Activated CD4-positive, alpha-beta memory T cell treated with anti-CD3 and anti-CD28 coated beads, Interleukin-2, amount 10 ng/mL, durations not matched to agents 7 days and 5 days (primary cell): ENCODE measurements around the gene ATP1B3. TPM values are rescaled to one million over a fixed set of nuclear protein-coding genes. Genes with fewer than 3 reads are reported as not detected.
A peak's percentile ranks its signal among the peaks of the same experiment; 100 is the strongest.
"Not testable (repeated sequence)": the region's sequence is repeated elsewhere in the genome, so short reads cannot be mapped to it uniquely, and the experiment has no call there.

Experiments used
- CTCF ChIA-PET: fragments of 350-600 bp; sonication (Branson Sonifier 250); formaldehyde crosslinking; loops from one replicate; lab custom pipeline; 2021; ENCODE audit warnings: antibody characterized with exemption, inconsistent platforms; lab: Charles Lee
- POLR2A ChIA-PET: fragments of 350-600 bp; sonication (Branson Sonifier 250); formaldehyde crosslinking; loops from one replicate; lab custom pipeline; 2021; ENCODE audit warnings: antibody characterized with exemption; lab: Charles Lee
- DNase-seq: peaks from one replicate; pipeline ENCODE4 v3.0.0-alpha.2; 2020
- H3K27ac Mint-ChIP-seq: one replicate; pipeline ENCODE4 v1.8.0; 2021; ENCODE audit warnings: mild to moderate bottlenecking, mixed read lengths
- H3K27me3 Mint-ChIP-seq: one replicate; pipeline ENCODE4 v1.8.0; 2021; ENCODE audit warnings: mixed read lengths
- H3K36me3 Mint-ChIP-seq: one replicate; pipeline ENCODE4 v1.8.0; 2021; ENCODE audit warnings: low read depth, mixed read lengths
- H3K4me1 Mint-ChIP-seq: one replicate; pipeline ENCODE4 v1.8.0; 2021; ENCODE audit warnings: mixed read lengths
- H3K4me3 Mint-ChIP-seq: one replicate; pipeline ENCODE4 v1.8.0; 2021; ENCODE audit warnings: mild to moderate bottlenecking, mixed read lengths
- H3K9me3 Mint-ChIP-seq: one replicate; pipeline ENCODE4 v1.8.0; 2021; ENCODE audit warnings: mixed read lengths
- total RNA-seq, 2 experiments: library from RNA; stranded (reverse); gene quantifications; one replicate each; pipeline ENCODE4 v1.2.3, GENCODE V29; 2021

The ATP1B3 gene
- total RNA-seq, 2 experiments from 2014 or later, result 107 to 120 TPM

DNA sequence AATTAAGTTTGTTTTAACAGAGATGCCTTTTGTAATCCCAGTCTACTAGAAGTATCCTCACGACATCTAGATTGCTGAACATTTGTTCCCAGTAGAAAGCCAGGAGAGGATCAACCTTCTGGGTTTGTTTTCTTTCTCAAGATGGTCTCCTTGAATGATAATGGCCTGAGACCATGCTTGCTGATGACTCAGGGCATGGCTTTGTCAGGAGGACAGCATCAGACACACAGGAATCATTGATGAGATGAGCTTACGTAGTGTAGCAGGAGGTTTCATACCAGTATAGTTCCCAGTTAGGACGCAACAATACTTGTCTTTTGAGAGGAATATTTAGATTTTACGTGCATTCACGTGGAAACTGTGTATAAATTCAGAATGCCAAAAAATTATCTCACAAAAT is 38.6 kb downstream of the ATP1B3 start:
- Mint-ChIP-seq H3K27ac (no peak overlapping the region), H3K9me3 (peaks cover 7% of the 10 kb centered on the region), H3K36me3 (peaks cover 53% of the 10 kb centered on the region), H3K4me3 (no peak overlapping the region), H3K27me3 (no peaks in the 10 kb centered on the region), H3K4me1 (peaks cover 4% of the 10 kb centered on the region)
- ChIA-PET POLR2A (no interaction called here), CTCF (interaction anchor here (0.8 to 2.7 kb wide), 5 partner anchors 20 to 455 kb away, joined by 3 to 14 read pairs (median 3); no protein-coding TSS in a partner anchor)
- DNase-seq, result no peak

DNA sequence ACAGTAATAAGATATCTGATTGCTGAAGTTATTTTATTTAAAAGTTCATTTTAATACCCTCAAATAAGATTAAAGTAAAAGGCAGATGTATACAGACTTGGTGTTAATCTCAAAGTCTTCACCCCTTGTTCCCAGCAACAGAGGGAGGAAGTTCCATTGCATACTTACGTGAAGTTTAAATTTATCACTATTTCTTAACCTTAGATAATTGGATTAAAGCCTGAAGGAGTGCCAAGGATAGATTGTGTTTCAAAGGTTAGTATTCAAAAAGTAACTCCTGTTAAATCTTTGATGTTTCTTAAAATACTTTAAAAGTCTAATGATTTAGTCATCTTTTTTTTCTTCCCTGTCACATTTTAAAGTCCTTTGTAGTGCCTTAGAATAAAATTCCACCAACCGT is 39.3 kb downstream of the ATP1B3 start:
- H3K4me3 Mint-ChIP-seq, result no peak overlapping the region
- CTCF ChIA-PET, result no interaction called here

DNA sequence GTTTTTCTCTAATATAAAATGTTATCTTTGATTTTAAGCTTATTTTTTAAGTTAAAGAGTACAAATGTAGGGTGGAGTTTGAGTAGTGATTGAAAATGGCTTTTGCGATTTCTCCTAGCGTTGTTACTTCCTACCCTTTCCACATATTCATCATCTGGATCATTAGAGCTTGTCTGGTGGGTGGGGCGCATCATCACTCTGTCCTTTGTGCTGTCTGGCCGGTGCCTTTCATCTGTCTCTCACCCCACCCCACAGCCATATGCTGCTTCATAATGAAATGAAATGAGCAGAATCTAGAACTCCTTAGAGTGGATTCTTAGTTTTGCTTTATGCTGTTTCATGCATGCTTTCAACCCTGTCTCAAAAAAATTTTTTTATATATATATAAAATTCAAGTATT is 44.3 kb downstream of the ATP1B3 start:
- Mint-ChIP-seq H3K4me1 (peaks cover 4% of the 10 kb centered on the region), H3K9me3 (no peaks in the 10 kb centered on the region), H3K27ac (no peak overlapping the region), H3K27me3 (no peaks in the 10 kb centered on the region), H3K4me3 (no peak overlapping the region), H3K36me3 (peaks cover 52% of the 10 kb centered on the region)
- DNase-seq, result peak; percentile 9
- ChIA-PET CTCF (no interaction called here), POLR2A (no interaction called here)

More for the DNA sequence above, 39.3 kb downstream of the ATP1B3 start:
- H3K27ac Mint-ChIP-seq, result no peak overlapping the region
- H3K9me3 Mint-ChIP-seq, result peaks cover 7% of the 10 kb centered on the region
- H3K27me3 Mint-ChIP-seq, result no peaks in the 10 kb centered on the region
- peaks cover 54% of the 10 kb centered on the region for H3K36me3 Mint-ChIP-seq
- peaks cover 5% of the 10 kb centered on the region for H3K4me1 Mint-ChIP-seq
- DNase-seq, result no peak
- POLR2A ChIA-PET, result no interaction called here

DNA sequence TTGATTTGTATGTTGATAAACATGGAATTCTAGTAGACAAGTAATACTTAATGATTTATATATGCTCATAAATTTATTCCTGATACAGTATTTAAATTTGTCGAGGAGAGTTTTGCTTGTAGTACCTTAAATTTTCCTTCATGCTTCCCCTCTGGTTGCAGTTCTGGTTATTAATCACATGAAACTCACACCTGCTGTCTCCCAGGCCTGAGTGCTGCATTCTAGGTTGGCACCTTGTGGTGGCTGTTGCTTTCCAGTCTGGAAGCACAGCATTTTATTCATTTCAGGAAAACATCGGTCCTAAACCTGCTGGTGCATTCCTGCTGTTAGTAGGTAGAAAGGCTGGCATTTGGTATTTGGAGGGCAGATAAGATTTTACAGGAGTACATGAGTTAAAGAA is 44.9 kb downstream of the ATP1B3 start:
- peaks cover 4% of the 10 kb centered on the region for H3K4me1 Mint-ChIP-seq
- ChIA-PET CTCF (no interaction called here), POLR2A (no interaction called here)
- no peak overlapping the region for H3K4me3 Mint-ChIP-seq
- no peak overlapping the region for H3K27ac Mint-ChIP-seq
- no peaks in the 10 kb centered on the region for H3K27me3 Mint-ChIP-seq
- peaks cover 54% of the 10 kb centered on the region for H3K36me3 Mint-ChIP-seq
- no peaks in the 10 kb centered on the region for H3K9me3 Mint-ChIP-seq
- no peak for DNase-seq

DNA sequence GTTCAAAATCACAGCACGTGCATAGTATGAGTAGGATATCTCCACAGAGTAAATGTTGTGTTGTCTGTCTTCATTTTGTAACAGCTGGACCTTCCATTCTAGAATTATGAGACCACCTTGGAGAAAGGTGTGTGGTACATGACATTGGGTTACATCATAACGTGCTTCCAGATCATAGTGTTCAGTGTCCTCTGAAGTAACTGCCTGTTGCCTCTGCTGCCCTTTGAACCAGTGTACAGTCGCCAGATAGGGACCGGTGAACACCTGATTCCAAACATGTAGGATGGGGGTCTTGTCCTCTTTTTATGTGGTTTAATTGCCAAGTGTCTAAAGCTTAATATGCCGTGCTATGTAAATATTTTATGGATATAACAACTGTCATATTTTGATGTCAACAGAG is 49.2 kb downstream of the ATP1B3 start:
- DNase-seq, H3K4me1 Mint-ChIP-seq, H3K9me3 Mint-ChIP-seq, H3K27me3 Mint-ChIP-seq, POLR2A ChIA-PET, H3K27ac Mint-ChIP-seq, H3K4me3 Mint-ChIP-seq: not testable (repeated sequence)
- peaks cover 51% of the 10 kb centered on the region for H3K36me3 Mint-ChIP-seq
- CTCF ChIA-PET, result interaction anchor here (2.2 kb wide), 1 partner anchor 13 kb away, joined by 7 read pairs; no protein-coding TSS in a partner anchor

DNA sequence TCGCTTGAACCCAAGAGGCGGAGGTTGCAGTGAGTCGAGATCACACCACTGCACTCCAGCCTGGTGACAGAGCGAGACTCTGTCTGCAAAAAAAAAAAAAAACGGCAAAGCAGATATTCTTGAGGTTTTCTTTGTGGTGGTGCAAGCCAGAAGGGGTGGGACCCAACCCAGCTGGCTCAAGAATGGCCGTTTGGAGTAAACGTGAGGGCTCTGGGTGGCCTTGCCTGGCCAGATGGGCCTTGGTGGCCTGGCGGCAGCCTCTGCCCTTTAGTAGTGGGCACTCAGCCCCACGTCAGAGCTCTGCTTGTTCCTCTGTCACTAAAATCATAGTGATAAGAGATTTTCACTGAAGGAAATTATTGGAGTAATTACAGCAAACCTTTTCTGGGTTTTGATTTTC is 50.5 kb downstream of the ATP1B3 start:
- H3K4me1 Mint-ChIP-seq, result no peaks in the 10 kb centered on the region
- CTCF ChIA-PET, result interaction anchor here (1.4 kb wide), 1 partner anchor 14 kb away, joined by 5 read pairs; no protein-coding TSS in a partner anchor
- H3K27me3 Mint-ChIP-seq, result no peaks in the 10 kb centered on the region
- POLR2A ChIA-PET, result no interaction called here
- H3K36me3 Mint-ChIP-seq, result peaks cover 44% of the 10 kb centered on the region
- no peak for DNase-seq
- no peaks in the 10 kb centered on the region for H3K9me3 Mint-ChIP-seq
- no peak overlapping the region for H3K27ac Mint-ChIP-seq
- H3K4me3 Mint-ChIP-seq, result no peak overlapping the region

DNA sequence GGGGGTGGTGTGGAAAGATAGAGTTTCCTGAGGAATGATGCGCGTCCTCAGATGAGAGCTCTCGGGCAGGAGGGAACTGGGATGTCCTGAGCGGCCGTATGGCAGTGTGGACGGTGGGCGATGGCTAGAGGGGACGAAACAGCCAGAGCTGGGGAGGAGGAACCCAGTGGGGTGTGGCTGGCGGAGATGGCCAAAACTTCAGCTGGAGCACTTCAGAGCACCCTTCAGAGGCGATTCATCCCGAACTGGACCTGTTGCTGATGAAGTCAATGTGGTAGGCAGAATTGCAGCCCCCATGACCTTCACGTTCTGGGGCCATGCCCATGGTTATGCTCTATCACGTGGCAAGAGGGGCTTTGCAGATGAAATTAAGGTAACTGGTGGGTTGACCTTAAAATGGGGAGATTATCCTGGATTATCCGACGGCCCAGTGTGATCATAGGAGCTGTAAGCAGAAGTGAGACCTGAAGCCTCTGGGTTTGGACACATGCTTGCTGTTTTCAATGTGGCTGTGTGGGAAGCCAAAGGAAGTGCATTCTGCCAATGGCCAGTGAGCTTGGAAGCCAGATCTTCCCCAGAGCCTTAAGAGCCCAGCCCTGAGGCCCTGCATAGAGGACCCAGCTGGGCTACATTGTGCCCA is 52.3 kb downstream of the ATP1B3 start:
- POLR2A ChIA-PET, result no interaction called here
- Mint-ChIP-seq H3K27me3 (no peaks in the 10 kb centered on the region), H3K4me1 (no peaks in the 10 kb centered on the region), H3K36me3 (peaks cover 30% of the 10 kb centered on the region), H3K9me3 (no peaks in the 10 kb centered on the region), H3K4me3 (no peak overlapping the region), H3K27ac (no peak overlapping the region)
- CTCF ChIA-PET, result no interaction called here
- no peak for DNase-seq

DNA sequence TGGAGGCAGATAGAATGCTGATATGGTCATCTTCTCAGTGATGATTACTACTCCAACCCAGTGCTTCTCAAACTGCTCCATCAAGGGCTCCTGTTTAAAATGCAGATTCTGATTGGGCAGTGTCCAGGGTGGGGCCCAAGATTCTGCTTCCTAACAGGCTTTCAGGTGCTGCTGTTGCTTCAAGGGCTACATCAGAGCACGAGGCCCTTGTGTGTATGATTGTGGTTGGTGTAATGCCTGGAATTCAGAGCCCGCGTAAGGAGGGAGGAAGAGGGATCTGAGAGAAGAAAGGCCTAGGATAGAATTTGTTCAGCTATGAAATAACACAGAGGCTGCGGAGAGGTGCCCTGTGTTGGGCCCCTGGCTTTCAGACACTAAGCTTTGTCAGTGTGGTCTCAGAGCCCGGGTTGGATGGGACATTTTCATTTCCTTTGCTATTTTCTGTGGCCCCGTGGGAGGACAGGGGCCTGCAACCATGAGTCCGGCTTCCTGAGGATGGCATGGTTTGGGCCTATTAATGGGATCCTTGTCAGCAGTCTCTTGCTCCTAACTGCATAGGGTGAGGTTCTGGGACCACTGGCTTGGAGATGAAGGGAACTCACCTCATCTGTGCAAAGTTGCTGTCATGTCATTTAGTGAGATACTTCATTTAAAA is 53.0 kb downstream of the ATP1B3 start:
- CTCF ChIA-PET, result no interaction called here
- no peak overlapping the region for H3K27ac Mint-ChIP-seq
- peaks cover 27% of the 10 kb centered on the region for H3K36me3 Mint-ChIP-seq
- POLR2A ChIA-PET, result no interaction called here
- H3K4me1 Mint-ChIP-seq, result no peaks in the 10 kb centered on the region
- H3K27me3 Mint-ChIP-seq, result no peaks in the 10 kb centered on the region
- H3K9me3 Mint-ChIP-seq, result no peaks in the 10 kb centered on the region
- DNase-seq, result no peak
- no peak overlapping the region for H3K4me3 Mint-ChIP-seq

DNA sequence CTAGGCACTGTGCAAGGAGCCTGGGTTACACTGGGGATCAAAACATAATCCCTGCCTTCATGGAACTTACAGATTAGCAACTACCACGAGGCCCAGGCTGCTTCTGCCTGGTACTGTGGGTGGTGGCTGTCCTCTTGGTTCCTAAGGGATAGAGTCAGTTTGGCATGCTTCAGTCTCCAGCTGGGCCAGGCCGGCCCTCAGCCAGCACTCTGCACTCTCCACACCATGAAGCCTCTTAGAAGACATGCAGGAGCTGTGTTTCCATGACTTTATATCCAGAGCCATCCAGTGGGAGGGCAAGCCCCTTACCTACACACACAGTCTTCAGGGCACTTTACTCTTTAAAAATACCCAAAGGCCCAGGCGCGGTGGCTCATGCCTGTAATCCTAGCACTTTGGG is 54.4 kb downstream of the ATP1B3 start:
- no peak for DNase-seq
- Mint-ChIP-seq H3K9me3 (no peaks in the 10 kb centered on the region), H3K36me3 (peaks cover 16% of the 10 kb centered on the region), H3K4me1 (no peaks in the 10 kb centered on the region), H3K27me3 (no peaks in the 10 kb centered on the region), H3K27ac (no peak overlapping the region), H3K4me3 (no peak overlapping the region)
- ChIA-PET POLR2A (no interaction called here), CTCF (no interaction called here)

DNA sequence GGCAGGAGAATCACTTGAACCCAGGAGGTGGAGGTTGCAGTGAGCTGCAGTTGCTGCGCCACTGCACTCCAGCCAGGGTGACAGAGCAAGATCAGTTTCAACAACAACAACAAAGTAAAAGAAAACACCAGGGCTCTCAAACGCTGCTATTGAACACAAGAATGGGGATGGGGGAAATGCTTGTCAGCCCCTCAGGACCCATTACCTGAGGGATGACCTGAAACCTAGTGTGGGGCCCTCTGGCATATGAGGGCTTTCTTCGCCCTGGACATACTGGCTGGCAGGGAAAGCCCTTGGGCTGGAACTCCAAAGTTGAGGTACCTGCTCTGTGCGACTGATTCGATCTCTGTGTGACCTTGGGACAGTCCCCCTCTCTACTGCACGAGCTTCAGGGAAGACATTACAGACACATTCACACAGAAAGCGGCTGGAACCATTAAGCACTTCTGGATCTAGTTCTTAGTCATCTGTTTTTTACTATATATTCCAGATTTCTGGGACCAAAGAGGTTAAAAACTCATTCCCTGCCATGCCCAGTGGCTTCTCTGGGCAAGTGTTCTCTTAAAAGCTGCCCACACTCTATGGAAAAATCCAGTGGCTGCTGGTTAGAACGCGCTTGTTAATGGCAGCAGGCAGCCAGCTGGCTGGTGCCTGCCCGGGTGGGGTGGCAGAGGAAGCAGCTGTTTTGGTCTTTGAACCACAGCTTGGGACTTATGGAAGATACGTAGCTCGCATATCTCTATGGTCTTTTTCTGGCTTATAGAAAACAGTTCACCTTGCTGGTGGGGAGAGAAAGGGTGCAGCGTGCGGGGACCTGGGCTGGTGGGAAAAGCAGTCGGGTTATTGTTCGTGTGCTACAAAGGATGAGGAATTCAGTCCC is 57.2 kb downstream of the ATP1B3 start:
- no peaks in the 10 kb centered on the region for H3K4me1 Mint-ChIP-seq
- no peak for DNase-seq
- POLR2A ChIA-PET, result no interaction called here
- H3K9me3 Mint-ChIP-seq, result no peaks in the 10 kb centered on the region
- CTCF ChIA-PET, result interaction anchor here (1.1 kb wide), 1 partner anchor 192 kb away, joined by 3 read pairs; no protein-coding TSS in a partner anchor
- H3K36me3 Mint-ChIP-seq, result peaks cover under 1% of the 10 kb centered on the region
- no peak overlapping the region for H3K4me3 Mint-ChIP-seq
- H3K27ac Mint-ChIP-seq, result no peak overlapping the region
- H3K27me3 Mint-ChIP-seq, result no peaks in the 10 kb centered on the region

DNA sequence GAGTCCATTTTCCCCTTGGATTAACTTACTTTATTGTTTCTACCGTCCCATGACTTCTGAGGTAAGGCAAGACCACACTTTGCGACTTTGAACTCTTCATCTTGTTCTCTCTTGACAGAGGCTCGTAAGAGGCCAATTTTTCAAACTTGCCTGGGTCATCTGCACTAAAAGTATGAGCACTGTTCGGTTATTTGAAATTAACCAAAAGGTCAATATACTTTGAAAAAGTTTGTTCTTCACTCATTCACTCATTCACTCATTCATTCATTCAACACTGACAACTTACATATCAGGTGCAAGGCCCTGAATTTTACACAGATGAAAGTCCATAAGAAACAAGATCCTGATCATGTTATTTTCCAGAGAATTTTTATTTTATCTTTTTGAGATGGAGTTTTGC is 57.9 kb downstream of the ATP1B3 start:
- CTCF ChIA-PET, result no interaction called here
- H3K27me3 Mint-ChIP-seq, result no peaks in the 10 kb centered on the region
- no peak overlapping the region for H3K4me3 Mint-ChIP-seq
- DNase-seq, result no peak
- no peaks in the 10 kb centered on the region for H3K9me3 Mint-ChIP-seq
- POLR2A ChIA-PET, result no interaction called here
- H3K36me3 Mint-ChIP-seq, result no peaks in the 10 kb centered on the region
- no peak overlapping the region for H3K27ac Mint-ChIP-seq
- H3K4me1 Mint-ChIP-seq, result no peaks in the 10 kb centered on the region

DNA sequence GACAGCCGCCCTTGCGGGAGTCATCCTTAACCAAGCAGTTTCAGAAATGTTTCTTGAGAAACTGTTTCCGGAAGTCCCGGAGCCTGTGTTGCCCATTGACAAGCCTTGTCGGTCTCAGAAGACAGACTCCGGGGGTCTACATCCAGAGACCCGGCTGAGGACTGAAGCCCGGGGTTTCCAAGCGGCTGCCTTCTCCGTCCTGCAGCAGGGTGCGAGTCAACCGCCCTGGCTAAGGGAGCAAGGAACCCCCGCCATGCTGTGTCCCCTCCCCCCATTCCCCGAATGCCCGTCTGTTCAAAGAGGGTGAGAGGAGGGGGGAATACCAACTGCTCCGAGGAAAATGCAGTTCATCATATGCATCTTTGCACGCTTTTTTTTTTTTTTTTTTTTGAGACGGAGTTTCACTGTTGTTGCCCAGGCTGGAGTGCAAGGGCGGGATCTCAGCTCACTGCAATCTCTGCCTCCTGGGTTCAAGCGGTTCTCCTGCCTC is 61.6 kb downstream of the ATP1B3 start:
- Mint-ChIP-seq H3K4me3 (no peak overlapping the region), H3K9me3 (no peaks in the 10 kb centered on the region), H3K4me1 (peaks cover 16% of the 10 kb centered on the region), H3K27me3 (no peaks in the 10 kb centered on the region), H3K27ac (no peak overlapping the region), H3K36me3 (no peaks in the 10 kb centered on the region)
- CTCF ChIA-PET, result no interaction called here
- POLR2A ChIA-PET, result no interaction called here
- DNase-seq, result no peak

DNA sequence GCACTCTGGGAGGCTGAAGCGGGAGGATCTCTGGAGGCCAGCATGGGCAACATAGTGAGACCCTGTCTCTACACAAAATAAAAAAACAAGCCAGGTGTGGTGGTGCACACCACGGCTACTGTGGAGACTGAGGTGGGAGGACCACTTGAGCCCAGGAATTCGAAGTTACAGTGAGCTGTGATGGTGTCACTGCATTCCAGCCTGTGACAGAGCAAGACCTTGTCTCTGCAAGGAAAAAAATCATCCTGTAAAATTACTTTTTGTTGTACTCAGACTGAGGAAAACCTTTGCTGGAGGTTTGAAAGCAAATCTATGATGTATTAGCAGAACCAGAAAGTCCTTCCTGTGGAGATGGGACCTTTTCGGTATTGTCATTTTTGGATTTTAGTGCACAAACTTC is 63.3 kb downstream of the ATP1B3 start:
- peaks cover 16% of the 10 kb centered on the region for H3K4me1 Mint-ChIP-seq
- no peaks in the 10 kb centered on the region for H3K9me3 Mint-ChIP-seq
- H3K4me3 Mint-ChIP-seq, result no peak overlapping the region
- CTCF ChIA-PET, result no interaction called here
- POLR2A ChIA-PET, result no interaction called here
- no peaks in the 10 kb centered on the region for H3K27me3 Mint-ChIP-seq
- H3K36me3 Mint-ChIP-seq, result no peaks in the 10 kb centered on the region
- DNase-seq, result no peak
- H3K27ac Mint-ChIP-seq, result no peak overlapping the region
